NOMO-1 (cell line): ENCODE measurements around the gene C13orf46.

Experiments used
- DNase-seq, 2 experiments: peaks; one replicate each; lab custom pipeline; 2025; ENCODE audit not compliant: unreplicated experiment in 2 of 2; lab: John Stamatoyannopoulos, UW

The C13orf46 gene

DNA sequence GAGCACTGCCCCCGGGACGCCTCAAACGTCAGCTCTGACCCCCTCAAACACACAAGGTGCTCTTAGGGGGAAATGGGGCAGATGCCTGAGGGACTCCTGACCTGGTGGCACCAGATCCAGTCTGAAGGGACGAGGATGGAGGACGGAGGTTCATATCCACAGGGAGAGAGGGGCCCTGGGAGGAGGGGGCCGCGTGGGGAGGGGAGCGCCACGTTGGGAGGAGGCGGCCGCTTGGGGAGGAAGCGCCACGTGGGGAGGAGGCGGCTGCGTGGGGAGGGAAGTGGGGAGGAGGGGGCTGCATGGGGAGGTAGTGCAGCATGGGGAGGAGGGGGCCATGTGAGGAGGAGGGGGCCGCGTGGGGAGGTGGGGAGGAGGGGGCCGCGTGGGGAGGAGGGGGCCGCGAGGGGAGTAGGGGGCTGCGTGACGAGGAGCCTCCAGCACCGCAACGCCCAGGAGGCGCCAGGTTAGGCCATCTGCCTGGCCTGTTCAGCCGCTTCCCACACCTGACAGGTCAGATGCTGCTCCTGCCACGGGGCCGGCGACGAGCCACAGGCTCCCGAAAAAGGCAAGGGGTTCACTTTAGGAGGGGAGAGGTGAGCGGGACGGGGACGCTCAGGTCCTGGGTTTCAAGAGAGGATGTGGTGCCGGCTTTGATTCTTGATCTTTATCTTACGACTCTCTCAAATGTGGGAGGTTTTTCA, 36.7 kb upstream of the C13orf46 start:
- no peak for DNase-seq

DNA sequence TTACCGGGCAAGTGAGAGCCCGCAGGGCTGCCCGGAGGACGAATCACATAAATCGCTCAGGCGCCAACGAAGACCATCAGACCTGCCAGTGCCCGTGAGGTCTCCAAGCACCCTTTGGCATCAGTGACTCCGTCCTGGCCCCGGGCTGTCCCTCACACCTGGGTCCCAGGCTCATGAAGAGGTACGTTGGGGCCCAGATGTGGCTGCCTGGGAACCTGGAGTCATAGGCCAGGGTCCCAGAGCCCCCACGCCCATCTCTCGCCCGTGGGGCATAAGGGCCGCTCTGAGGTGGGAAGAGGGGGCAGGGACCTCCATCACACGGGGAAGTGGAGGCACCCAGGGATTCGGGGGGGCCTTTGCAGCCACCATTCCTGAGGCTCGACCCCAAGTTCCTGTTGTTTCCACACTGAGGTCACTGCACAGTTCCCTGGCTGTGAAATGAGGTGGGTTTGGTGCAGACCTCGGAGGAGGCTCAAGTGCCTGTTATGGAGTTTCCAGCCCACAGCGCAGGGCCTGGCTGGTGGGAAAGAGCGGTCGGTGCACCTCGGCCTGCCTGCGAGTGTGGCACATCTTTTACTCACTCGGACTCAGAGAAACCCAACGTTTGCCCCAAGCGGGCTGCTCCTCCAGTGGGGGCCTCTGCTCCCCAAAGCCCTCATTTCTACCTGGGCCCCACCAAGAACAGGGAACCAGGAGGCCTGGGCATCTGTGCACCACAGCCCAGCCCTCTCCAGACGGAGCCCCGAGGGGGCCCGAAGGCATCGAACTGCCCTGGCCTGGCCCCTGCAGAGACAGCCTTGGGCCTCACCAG, 35.9 kb upstream of the C13orf46 start:
- DNase-seq, result no peak

DNA sequence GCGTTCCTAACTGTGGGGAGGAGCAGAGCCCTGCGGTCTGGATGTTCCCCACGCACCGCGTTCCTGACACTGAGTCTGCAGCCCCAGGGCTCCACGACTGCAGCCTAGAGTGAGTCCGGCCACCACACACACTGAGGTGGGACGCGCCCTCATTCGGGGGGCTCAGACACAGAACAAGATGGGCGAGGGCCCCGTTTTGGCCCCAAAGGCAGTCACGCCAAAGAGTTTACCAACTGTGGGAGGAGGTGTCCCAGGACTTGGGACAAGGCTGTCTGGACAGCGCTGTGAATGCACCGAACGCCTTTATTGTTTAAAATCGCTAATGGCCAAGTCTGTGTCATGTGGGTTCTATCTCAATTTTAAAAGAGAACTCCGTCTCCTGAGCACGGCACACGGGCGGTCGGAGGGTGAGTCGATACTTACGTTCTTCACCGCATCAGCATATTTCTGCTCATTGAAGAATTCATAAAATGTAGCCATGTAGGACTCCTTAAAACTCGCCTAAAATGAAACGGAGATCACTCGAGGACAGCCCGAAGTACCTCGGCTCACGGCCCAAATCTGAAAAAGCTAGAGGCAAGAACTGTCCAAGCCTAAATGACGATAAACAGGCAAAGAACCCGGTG, 35.2 kb upstream of the C13orf46 start:
- DNase-seq, result no peak

DNA sequence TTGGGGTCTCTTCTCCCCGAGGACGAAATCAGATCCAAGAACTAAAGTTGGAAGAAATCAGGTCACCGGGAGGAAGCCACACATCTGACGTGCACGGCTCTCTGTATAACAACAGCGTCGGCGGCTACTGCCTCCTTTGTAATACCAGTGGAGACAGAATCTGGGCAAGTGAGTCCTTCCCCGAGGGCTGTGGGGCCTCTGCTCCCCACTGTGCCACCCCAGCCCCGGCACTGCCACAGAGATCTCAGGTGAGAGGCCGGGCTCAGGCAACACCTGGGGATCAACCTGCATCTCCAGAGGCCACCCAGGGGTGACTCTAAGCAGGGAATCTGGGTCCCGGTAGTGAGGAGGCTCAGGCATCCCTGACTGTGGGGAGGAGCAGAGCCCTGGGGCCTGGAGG, 33.7 kb upstream of the C13orf46 start:
- DNase-seq, result no peak

DNA sequence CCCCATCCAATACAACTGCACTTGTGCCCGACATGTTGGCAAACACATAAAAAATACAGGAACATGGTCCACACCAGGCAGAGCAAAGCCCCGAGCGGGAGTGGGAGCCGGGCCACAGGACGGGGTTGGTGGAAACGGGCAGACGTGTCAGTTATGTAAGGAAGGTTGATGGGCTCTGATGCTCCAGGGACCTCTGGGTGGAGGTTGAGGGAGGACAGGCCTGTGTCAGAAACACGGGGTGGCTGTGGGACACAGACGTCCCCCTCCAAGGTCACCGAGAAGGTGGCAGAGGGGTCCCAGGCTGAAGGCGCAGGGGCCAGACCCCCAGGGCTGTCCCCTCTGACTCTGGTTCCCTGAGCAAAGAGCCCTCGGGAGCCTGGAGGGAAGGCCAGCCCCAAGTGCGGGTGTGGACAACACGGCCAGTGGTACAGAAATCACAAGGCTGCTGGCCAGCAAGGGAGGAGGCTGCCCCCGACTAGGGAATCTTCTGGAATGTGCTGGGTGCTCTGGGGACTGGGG, 31.4 kb upstream of the C13orf46 start:
- no peak for DNase-seq

DNA sequence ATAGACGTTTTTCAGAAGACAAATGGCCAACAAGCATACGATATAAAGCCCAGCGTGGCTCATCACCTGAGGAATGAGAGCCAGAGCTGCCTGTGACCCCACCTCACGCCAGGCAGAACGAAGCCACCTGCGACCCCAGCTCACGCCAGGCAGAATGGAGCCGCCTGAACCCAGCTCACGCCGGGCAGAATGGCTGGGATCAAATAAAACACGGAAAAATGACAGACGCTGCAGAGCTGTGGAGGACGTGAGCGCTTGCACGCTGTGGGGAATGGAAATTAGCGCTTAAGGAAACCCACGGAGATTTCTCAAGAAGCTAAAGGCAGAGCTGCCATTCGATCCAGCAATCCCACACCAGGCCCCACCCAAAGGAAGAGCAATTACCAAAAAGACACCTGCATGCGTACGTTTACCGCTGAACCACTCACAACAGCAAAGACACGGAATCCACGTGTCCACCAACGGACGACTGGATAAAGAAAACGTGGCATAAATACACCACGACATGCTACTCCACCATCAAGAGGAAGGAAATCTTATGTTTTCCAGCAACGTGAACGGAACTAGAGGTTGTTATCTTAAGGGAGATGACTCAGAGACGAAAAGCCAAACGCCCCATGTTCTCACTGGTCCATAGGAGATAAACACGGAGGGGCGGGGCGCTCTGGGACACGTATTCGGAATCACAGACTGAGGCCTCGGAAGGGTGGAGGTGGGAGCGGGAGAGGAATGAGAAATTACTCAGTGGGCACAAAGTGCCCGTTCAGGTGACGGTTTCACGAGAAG, 30.7 kb upstream of the C13orf46 start:
- no peak for DNase-seq

DNA sequence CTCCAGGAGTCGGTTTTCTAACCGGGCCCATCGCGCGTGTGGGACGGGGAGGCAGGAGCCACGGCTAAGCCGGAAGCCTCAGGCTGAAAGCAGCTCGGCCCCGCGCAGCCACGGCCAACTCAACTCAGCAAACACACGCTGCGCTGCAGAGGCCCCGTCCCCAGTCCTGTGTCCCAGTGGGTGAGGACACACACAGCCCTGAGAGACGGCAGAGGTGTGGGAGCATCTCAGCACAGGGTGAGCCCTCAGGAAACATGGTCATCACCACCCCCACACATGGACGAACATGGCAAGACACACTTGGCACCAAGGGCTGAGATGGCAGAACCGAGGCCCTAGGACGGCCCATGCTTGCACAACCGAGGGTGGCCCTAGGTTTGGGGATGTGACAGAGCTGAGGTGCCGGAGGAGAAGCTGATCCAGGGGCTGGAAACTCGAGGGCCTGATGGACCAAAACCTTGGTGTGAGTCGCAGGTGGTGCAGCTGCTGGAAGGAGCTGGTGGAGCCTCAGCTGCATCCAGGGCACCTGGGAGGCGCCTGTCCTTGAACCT, 29.0 kb upstream of the C13orf46 start:
- no peak for DNase-seq

DNA sequence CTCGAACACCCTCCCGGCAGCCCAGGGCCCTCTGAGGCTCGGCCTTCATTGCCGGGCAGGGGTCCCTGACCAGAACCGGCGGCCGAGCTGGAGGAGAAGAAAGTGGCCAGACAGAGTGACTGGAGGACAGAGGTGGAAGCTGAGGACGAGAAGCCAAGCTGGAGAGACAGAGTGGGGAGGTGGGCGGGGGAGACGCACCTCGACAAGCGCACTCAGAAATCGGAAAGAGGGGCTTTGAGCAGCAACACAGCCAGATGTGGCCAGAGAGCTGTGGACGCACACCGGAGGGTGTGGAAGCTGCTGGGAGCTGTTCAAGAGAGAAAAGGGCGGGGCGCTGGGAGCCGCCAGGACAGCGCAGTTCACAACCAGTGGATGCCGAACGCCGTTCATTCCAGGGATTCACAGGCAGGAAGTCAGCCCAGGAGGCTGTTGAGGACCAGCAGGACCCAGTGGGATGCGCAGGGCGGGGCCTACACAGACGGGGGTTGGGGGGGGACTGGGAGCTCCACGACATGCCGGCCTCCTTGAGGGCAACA, 28.2 kb upstream of the C13orf46 start:
- no peak for DNase-seq

DNA sequence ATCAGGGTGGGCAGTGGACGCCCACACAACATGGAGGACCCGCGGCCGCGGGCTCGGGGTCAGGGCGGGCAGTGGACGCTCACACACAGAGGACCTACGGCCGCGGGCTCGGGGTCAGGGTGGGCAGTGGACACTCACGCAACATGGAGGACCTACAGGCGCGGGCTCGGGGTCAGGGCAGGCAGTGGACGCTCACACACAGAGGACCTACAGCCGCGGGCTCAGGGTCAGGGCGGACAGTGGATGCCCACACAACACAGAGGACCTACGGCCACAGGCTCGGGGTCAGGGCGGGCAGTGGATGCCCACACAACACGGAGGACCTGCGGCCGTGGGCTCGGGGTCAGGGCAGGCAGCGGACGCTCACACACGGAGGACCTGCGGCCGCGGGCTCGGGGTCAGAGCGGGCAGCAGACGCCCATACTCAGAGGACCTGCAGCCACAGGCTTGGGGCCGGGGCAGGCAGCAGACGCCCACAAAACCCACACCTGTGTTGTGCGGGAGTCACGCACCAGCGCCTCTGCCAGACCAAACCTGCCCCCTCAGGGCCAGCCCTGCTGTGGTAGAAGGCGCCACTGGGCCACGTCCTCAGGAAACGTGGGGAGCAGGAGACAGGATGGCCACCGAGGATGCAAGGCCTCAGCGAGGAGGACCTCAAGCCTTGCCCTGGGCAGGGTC, 27.6 kb upstream of the C13orf46 start:
- no peak for DNase-seq

DNA sequence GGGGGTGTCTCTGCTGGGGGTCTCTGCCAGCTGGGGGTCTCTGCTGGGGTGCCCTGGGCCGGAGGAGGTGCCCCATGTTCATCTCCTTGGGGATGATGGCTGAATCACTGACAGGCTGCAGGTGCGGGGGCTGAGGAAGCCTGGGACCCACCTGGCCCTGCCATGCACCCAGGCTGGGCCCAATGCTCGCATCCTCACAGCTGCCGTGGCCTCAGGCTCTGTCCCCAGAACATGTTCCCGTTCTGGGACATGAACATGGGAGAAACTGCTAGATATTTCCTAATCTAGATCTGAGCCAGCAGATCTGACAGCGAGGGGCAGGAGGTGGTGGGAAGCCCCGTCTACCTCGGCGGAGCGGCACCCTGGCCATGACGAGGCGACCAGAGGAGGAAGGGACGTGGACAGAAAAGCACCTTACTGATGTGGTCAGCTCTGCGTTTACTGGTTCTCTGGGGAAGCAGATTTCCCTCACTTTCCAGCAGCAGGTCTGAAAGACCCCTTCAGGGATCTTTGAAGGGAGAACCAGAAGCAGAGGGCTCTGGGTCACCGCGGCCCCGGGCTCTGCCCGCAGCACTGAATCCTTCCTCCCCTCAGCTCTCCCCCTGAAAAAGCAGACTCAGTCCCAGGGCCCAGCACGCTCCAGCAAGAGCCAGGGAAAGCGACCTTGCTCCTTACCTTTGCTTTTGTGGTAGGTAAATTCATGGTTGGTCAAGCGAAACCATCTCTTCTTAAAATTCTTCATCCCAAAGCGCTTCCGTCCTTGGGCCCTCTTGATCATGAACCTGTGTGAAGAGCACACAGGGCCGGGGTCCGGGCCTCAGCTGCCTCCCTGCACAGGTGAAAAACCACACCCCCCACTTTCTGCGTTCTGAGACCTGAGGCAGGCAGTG, 26.5 kb upstream of the C13orf46 start:
- DNase-seq, result no peak

DNA sequence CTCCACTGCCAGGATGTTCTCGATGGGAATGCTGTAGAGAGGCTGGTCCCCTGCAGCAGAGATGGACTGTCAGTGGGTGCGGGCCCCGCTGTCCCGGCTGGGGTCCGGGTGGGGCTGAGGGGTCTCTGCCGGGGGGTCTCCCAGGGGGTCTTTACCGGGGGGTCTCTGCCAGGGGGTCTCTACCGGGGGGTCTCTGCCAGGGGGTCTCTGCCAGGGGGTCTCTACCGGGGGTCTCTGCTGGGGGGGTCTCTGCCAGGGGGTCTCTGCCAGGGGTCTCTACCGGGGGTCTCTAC, 25.7 kb upstream of the C13orf46 start:
- no peak for DNase-seq

DNA sequence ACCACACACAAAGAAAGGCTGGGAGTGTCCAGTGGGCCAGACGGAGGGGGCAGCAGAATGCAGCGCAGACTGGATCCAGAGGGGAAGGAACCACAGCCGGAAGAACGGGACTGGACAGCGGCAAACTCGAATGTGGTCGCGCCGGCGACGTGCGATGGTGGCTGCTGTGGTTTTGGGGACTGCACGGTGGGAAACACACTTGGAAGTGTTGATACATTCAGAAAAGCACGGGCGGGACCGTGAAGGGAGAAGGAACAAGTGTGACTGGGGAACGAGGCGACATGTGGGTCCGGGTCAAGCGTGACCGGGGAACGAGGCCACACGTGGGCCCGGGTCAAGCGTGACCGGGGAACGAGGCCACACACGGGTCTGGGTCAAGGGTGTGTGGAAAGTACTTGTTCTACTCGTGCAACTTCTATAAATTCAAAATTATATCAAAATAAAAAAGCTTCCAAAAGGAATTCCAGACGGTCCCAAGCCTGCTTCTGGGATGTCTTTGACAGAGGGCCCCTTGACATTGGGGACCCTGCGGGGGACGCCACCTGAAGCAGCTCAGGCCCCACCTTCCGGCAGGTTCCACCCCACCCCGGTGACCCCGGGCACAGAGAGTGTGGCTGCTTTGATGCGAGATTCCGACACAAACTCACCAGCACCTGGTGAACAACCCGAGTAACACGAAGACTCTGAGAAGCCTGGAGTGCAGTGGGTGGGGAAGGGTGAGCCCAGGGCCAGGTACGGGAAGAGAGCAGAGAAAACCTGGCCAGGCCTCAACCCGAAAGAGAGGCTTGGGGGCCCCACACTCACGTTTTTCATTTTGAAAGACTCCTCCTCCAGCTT, 25.1 kb upstream of the C13orf46 start:
- no peak for DNase-seq

DNA sequence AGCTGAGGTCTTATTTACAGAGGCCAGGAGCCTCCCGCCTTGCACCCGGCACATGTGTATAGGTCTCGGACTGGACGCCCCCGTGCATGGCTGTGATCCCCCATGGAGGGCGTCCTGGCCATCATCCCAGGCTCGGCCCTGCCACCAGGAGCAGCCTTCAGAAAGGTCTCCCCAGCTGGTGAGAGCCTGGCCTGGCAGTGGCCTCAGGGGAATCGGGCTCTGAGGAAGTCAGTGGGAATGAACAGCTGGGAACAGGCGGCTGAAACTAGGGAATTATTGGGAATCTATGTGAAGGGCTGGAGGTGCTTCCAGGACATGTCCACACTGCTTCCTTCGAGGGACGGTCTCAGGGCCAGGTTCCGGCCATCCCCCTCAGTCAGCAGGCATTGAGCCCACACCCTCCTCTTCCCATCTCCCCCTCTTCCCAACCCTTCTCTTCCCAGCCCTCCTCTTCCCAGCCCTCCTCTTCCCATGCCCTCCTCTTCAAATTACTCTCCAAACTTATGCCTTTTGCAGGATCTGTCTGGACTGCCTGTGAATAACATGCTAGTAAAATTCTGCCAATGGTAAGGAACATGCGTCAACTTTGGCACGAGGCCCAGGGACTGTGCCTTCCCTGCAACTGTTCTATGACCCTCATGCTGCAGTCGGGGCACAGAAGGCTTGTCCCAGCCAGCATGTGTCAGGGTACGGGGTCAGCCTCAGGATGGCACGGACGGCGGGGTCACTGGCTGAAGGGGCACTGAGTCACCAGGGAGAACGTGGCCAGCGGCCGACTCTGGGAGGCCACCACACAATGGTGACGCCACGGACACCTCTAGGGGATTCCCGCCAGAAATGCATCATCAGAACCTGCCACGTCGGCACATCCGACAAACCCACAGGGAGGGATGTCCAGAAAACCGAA, 24.2 kb upstream of the C13orf46 start:
- DNase-seq, result no peak

DNA sequence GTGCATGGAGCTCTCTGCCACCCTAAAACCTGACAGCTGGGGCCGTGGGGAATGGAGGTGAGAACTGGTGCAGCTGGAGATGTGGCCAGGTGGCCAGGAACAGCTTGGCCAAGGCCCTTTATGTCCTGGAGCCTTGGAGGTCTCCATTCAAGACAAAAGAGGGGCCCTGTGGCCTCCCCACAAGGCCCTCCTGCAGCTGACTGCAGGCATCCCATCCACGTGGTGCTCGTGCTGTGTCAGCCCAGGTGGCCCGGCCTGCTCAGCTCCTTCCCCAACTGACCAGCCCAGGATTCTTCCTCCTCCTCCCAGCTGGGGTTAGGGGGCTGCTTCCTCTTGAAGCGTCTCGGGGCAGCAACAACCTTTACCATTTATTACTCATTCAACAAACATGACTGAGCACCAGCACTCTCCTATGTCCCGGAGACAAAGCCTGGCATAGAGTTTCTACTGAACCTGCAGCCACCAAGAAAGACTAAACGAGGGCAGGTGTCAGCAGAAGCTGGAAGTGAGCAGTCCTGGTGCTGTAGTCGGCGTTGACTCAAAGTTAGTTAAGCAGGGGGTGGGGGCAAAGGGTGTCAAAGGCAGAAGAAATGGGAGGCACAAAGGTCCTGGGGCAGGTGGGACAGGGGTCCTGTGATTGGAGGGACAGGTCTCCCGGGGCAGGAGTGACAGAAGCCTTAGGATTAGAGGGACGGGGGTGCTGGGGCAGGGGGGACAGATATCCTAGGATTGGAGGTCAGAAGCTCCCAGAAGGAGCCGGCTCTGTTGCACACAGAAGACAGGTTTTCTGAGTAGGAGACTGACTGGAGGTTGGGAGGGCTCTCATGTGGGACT, 23.3 kb upstream of the C13orf46 start:
- DNase-seq, result no peak

DNA sequence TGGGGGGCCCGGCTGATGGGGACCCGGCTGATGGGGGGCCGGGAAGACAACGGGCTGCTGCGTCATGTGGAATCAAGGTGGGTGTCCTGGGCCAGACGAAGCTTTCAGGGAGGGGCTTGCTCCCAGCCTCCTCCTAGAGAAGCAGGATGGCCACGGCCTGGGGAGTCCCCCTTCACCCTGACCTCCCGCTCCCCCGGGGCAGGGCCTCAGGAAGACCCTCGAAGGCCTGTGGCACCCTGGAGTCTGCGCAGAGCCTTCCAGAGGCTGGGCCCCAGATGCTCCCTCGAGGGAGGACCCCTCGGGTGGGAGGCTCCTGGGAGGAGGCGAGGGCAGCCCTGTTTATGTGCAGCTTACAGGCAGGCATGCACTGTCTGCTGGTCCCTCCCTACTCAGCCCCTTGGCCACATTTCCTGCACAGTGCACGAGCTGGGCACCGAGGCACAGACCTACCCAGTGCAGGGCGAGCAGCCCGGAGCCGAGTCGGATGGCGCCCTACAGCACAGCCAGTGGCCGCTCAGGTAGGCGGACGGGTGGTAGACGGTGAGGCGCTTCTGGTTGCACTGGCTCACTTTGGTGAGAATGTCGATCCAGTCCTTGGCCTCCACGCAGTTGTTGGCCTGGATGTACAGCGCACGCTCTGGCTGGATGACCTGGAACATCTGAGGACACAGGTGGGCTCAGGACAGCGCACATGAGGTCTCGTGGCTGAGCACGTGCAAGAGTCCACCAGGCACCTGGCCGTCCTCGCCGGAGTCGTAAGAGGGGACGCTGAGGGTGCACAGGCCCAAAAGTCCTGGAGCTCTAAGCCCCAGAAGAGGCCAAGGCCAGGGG, 22.4 kb upstream of the C13orf46 start:
- no peak for DNase-seq
